Keratinocyte (primary cell): ENCODE data around the gene BEX2. TPM values are rescaled to one million over a fixed set of nuclear protein-coding genes. Genes with fewer than 3 reads are reported as not detected.
"Not testable (repeated sequence)": the region's sequence is repeated elsewhere in the genome, so short reads cannot be mapped to it uniquely, and the experiment has no call there.

Source experiments
- DNase-seq: peaks from one replicate; pipeline ENCODE4 v3.0.0-alpha.2; 2011; ENCODE audit warnings: low read depth, missing footprints, low spot score
- FAIRE-seq: peaks from 2 replicates; lab custom pipeline; 2011; peaks lifted over from hg19 to GRCh38; lab: Jason Lieb, UNC
- H2AFZ ChIP-seq: 2 replicates; pipeline ENCODE4 v1.6.0; 2012; ENCODE audit warnings: low read length, control low read depth, inconsistent platforms; ENCODE audit not compliant: control insufficient read depth
- H3K27ac ChIP-seq: 2 replicates; pipeline ENCODE4 v1.5.1; 2011; ENCODE audit warnings: low read length; ENCODE audit not compliant: control insufficient read depth, insufficient read depth
- H3K27me3 ChIP-seq: 3 replicates; pipeline ENCODE4 v1.6.0; 2011; ENCODE audit warnings: low read length; ENCODE audit not compliant: control insufficient read depth, insufficient read depth; ENCODE audit errors: extremely low read depth
- H3K36me3 ChIP-seq, 2 experiments: 2 replicates in 1 of 2; 3 replicates in 1 of 2; pipeline ENCODE4 v1.5.1; 2011; ENCODE audit warnings: low read length in 2 of 2, mild to moderate bottlenecking in 1 of 2; ENCODE audit not compliant: control insufficient read depth in 2 of 2, insufficient read depth in 2 of 2; ENCODE audit errors: extremely low read depth in 1 of 2
- H3K4me1 ChIP-seq: 3 replicates; pipeline ENCODE4 v1.5.1; 2011; ENCODE audit warnings: low read length; ENCODE audit not compliant: control insufficient read depth, insufficient read depth; ENCODE audit errors: extremely low read depth
- H3K4me2 ChIP-seq: 3 replicates; pipeline ENCODE4 v1.6.0; 2011; ENCODE audit warnings: low read depth, low read length; ENCODE audit not compliant: control insufficient read depth, insufficient read depth; ENCODE audit errors: extremely low read depth
- H3K4me3 ChIP-seq, 3 experiments: fragments of 200-600 bp in 1 of 3; sonication (generic) in 1 of 3; 2 replicates in 2 of 3; 3 replicates in 1 of 3; pipeline ENCODE4 v1.5.1; 2011 to 2016; ENCODE audit warnings: low read length in 3 of 3, mild to moderate bottlenecking in 3 of 3, control low read depth in 2 of 3, inconsistent platforms in 1 of 3, low read depth in 1 of 3, mixed read lengths in 1 of 3, mixed run types in 1 of 3, moderate library complexity in 1 of 3; ENCODE audit not compliant: control insufficient read depth in 2 of 3, insufficient read depth in 2 of 3; ENCODE audit errors: extremely low read depth in 1 of 3
- H3K79me2 ChIP-seq: 2 replicates; pipeline ENCODE4 v1.6.0; 2012; ENCODE audit warnings: low read length; ENCODE audit not compliant: control insufficient read depth, insufficient read depth
- H3K9ac ChIP-seq: 3 replicates; pipeline ENCODE4 v1.6.0; 2011; ENCODE audit warnings: low read length; ENCODE audit not compliant: control insufficient read depth, insufficient read depth; ENCODE audit errors: extremely low read depth
- H3K9me1 ChIP-seq: 3 replicates; pipeline ENCODE4 v1.6.0; 2011; ENCODE audit warnings: low read length; ENCODE audit not compliant: control insufficient read depth, insufficient read depth; ENCODE audit errors: extremely low read depth
- H3K9me3 ChIP-seq: 2 replicates; pipeline ENCODE4 v1.5.1; 2012; ENCODE audit warnings: low read depth, low read length; ENCODE audit not compliant: control insufficient read depth
- H4K20me1 ChIP-seq: 3 replicates; pipeline ENCODE4 v1.6.0; 2011; ENCODE audit warnings: low read length; ENCODE audit not compliant: control insufficient read depth, insufficient read depth; ENCODE audit errors: extremely low read depth
- CTCF ChIP-seq, 3 experiments: IDR thresholded peaks in 1 of 3; conservative IDR thresholded peaks in 1 of 3; optimal IDR thresholded peaks in 1 of 3; 2 replicates in 2 of 3; 3 replicates in 1 of 3; pipeline versions ENCODE3 to v1.5.1; 2011; ENCODE audit warnings: low read length in 3 of 3, mild to moderate bottlenecking in 3 of 3, moderate library complexity in 2 of 3, control low read depth in 1 of 3, inconsistent platforms in 1 of 3; ENCODE audit not compliant: insufficient read depth in 2 of 3; ENCODE audit errors: extremely low read depth in 1 of 3
- EZH2 ChIP-seq: IDR thresholded peaks from one replicate; pipeline ENCODE4 v1.6.1; 2012; ENCODE audit warnings: inconsistent platforms, mild to moderate bottlenecking, low read length, moderate library complexity
- dilution Hi-C: fragments of 300-500 bp; cut with MboI; formaldehyde crosslinking; loops from one replicate; pipeline ENCODE4 v1.7.0; 2020; ENCODE audit warnings: low sequenced_read_pairs; ENCODE audit not compliant: extremely low pct_ligation_motif_present
- polyA minus RNA-seq, 3 experiments: library from RNA; depleted of rRNA, polyadenylated mRNA; stranded (reverse); fragments of >200 nt; gene quantifications; 1 replicate in 1 of 3; 2 replicates in 1 of 3; 3 replicates in 1 of 3; pipeline ENCODE4 v1.2.3, GENCODE V29; 2011
- polyA plus RNA-seq, 5 experiments: library from polyadenylated mRNA; depleted of rRNA in 3 of 5; stranded (reverse) in 3 of 5; stranded (forward) in 1 of 5; unstranded in 1 of 5; fragments of >200 nt; gene quantifications; 1 replicate in 1 of 5; 2 replicates in 3 of 5; 3 replicates in 1 of 5; pipeline versions ENCODE4 v1.2.1 to v1.2.3, GENCODE V29; 2011 to 2012; ENCODE audit warnings: missing spikeins in 2 of 5, low read depth in 1 of 5, low replicate concordance in 1 of 5

The BEX2 gene
- polyA plus RNA-seq, result 4.5 to 6.5 TPM (median 5.9 TPM) in 3 replicates
- 9.3 TPM for polyA plus RNA-seq (2011; ENCODE audit: low read depth)
- 7.1 and 8.0 TPM in 2 replicates for polyA plus RNA-seq (2011; cell fraction: cytosol; rRNA removed)
- polyA plus RNA-seq (2011; cell fraction: nucleus; rRNA removed), result 3.4 and 4.7 TPM in 2 replicates
- polyA plus RNA-seq (2012; ENCODE audit: low replicate concordance), result 4.1 and 21.7 TPM in 2 replicates
- 2.2 to 2.7 TPM in 2 of 3 replicates, not detected in the other for polyA minus RNA-seq
- not detected for polyA minus RNA-seq (2011; cell fraction: cytosol; rRNA and poly(A)+ RNA removed)
- polyA minus RNA-seq (2011; cell fraction: nucleus; rRNA and poly(A)+ RNA removed), result 1.1 TPM in 1 of 2 replicates, not detected in the other

GRCh38 chrX:103310555-103311398 lies at the start of gene BEX2:
BEX2 (minus strand) TSS chrX:103310990; CDS start chrX:103309976, 1,014 bp downstream.
- H3K9me3 ChIP-seq, result no peaks in the 10 kb centered on the region
- peak within 1 kb of the TSS; percentile 60 for H3K9ac ChIP-seq
- peak within 1 kb of the TSS; percentile 47 to 63 (median 51) for H3K4me3 ChIP-seq
- no peaks in the 10 kb centered on the region for H3K4me1 ChIP-seq
- no peaks in the 10 kb centered on the region for H3K36me3 ChIP-seq
- no peak within 1 kb of the TSS for H3K27ac ChIP-seq
- H2AFZ ChIP-seq, result peak within 1 kb of the TSS; percentile 89
- no peak for FAIRE-seq
- no peak for TF ChIP-seq CTCF (optimal IDR thresholded peaks at IDR 0.05 in 1 of 3, IDR thresholded peaks at IDR 0.05 in 1 of 3, conservative IDR thresholded peaks at IDR 0.05 in 1 of 3; ENCODE audit: extremely low read depth in 1 of 3, insufficient read depth in 2 of 3, low read length in 3 of 3)
- TF ChIP-seq EZH2, result no peak
- no peaks in the 10 kb centered on the region for H3K9me1 ChIP-seq
- dilution Hi-C loops, result no loop called here
- H4K20me1 ChIP-seq, result no peaks in the 10 kb centered on the region
- no peak for DNase-seq
- no peaks in the 10 kb centered on the region for H3K27me3 ChIP-seq
- H3K79me2 ChIP-seq, result no peaks in the 10 kb centered on the region
- H3K4me2 ChIP-seq, result peak within 1 kb of the TSS; percentile 73

GRCh38 chrX:103360092-103360491 lies 49.3 kb upstream of the BEX2 start:
- H2AFZ ChIP-seq, result no peak overlapping the region
- H3K79me2 ChIP-seq, result peaks cover 12% of the 10 kb centered on the region
- H4K20me1 ChIP-seq, result no peaks in the 10 kb centered on the region
- H3K9ac ChIP-seq, result no peak overlapping the region
- DNase-seq (no peak), FAIRE-seq (no peak)
- no peak overlapping the region for H3K4me2 ChIP-seq
- peaks cover 5% of the 10 kb centered on the region for H3K27me3 ChIP-seq
- H3K9me1 ChIP-seq, result no peaks in the 10 kb centered on the region
- dilution Hi-C loops, result no loop called here
- H3K27ac ChIP-seq, result no peak overlapping the region
- H3K36me3 ChIP-seq, result no peaks in the 10 kb centered on the region
- no peaks in the 10 kb centered on the region for H3K9me3 ChIP-seq
- H3K4me3 ChIP-seq, result no peak overlapping the region
- no peak for TF ChIP-seq EZH2
- no peak for TF ChIP-seq CTCF (optimal IDR thresholded peaks at IDR 0.05 in 1 of 3, IDR thresholded peaks at IDR 0.05 in 1 of 3, conservative IDR thresholded peaks at IDR 0.05 in 1 of 3; ENCODE audit: extremely low read depth in 1 of 3, insufficient read depth in 2 of 3, low read length in 3 of 3)
- no peaks in the 10 kb centered on the region for H3K4me1 ChIP-seq

GRCh38 chrX:103359605-103360004 lies 48.8 kb upstream of the BEX2 start:
- dilution Hi-C loops, H3K9ac ChIP-seq, DNase-seq, H3K27me3 ChIP-seq, H3K4me2 ChIP-seq, H4K20me1 ChIP-seq, H3K36me3 ChIP-seq, FAIRE-seq, H3K9me3 ChIP-seq, H3K4me1 ChIP-seq, H3K4me3 ChIP-seq, H3K9me1 ChIP-seq, H3K27ac ChIP-seq, H2AFZ ChIP-seq: not testable (repeated sequence)
- peaks cover 12% of the 10 kb centered on the region for H3K79me2 ChIP-seq
